Omental fat pad (tissue), 4 donors: ENCODE data around the gene HOXA11. TPM values are rescaled to one million over a fixed set of nuclear protein-coding genes. Genes with fewer than 3 reads are reported as not detected.

Experiments used
- ATAC-seq: fragments of 150-250 bp; one replicate; pipeline ENCODE4 v1.9.1; 2016; ENCODE audit warnings: mild to moderate bottlenecking, moderate library complexity; ENCODE audit not compliant: low FRiP score
- DNase-seq: peaks from one replicate; pipeline ENCODE4 v3.0.0-alpha.2; 2019; ENCODE audit warnings: low spot score
- total RNA-seq, 4 donors: library from RNA; depleted of rRNA; stranded (reverse); fragments of >200 nt; gene quantifications; one replicate each; pipeline ENCODE4 v1.1.0, GENCODE V29; 2016
- TF ChIP-seq, protein P1 (sequence below), 3 donors: fragments of 450-650 bp; IDR thresholded peaks; one replicate each; pipeline ENCODE4 v1.5.1; 2016 to 2017; ENCODE audit warnings: antibody characterized with exemption in 3 of 3, mild to moderate bottlenecking in 3 of 3, moderate library complexity in 2 of 3

Gene HOXA11
- total RNA-seq, 4 donors from 2014 or later: not detected

DNA sequence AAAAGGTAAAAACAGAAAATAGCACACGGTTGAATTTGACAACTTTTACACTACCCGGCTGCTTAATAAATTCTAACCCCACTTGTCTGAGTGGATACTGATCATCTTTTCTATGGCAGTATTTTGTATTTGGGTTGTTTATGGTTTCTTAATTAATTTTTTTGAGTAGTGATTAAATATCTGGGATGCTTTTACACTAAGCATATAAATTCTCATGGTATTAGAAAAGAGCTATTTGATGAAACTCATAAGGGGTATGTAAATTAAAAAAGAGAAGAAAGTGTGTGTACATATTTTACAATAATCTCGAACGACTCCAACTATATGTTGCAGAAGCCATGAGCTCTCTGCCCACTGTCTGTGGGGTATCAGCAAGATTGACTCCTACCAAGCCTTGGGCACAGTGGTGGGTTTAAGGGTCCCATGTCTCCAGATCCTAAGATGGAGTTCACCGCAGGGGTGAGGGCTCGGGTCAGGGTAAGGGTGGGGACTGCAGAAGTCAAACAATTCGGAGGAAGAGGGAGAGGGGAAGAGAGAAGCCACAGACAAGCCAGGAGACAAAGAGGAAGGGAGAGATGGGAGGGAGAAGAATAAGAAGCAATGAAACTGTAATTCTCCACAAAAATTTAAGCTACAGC lies 22.4 kb upstream of the HOXA11 start:
- ATAC-seq: no peak
- TF ChIP-seq, protein P1, sequence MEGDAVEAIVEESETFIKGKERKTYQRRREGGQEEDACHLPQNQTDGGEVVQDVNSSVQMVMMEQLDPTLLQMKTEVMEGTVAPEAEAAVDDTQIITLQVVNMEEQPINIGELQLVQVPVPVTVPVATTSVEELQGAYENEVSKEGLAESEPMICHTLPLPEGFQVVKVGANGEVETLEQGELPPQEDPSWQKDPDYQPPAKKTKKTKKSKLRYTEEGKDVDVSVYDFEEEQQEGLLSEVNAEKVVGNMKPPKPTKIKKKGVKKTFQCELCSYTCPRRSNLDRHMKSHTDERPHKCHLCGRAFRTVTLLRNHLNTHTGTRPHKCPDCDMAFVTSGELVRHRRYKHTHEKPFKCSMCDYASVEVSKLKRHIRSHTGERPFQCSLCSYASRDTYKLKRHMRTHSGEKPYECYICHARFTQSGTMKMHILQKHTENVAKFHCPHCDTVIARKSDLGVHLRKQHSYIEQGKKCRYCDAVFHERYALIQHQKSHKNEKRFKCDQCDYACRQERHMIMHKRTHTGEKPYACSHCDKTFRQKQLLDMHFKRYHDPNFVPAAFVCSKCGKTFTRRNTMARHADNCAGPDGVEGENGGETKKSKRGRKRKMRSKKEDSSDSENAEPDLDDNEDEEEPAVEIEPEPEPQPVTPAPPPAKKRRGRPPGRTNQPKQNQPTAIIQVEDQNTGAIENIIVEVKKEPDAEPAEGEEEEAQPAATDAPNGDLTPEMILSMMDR (IDR thresholded peaks at IDR 0.05): no peak
- no peak for DNase-seq

DNA sequence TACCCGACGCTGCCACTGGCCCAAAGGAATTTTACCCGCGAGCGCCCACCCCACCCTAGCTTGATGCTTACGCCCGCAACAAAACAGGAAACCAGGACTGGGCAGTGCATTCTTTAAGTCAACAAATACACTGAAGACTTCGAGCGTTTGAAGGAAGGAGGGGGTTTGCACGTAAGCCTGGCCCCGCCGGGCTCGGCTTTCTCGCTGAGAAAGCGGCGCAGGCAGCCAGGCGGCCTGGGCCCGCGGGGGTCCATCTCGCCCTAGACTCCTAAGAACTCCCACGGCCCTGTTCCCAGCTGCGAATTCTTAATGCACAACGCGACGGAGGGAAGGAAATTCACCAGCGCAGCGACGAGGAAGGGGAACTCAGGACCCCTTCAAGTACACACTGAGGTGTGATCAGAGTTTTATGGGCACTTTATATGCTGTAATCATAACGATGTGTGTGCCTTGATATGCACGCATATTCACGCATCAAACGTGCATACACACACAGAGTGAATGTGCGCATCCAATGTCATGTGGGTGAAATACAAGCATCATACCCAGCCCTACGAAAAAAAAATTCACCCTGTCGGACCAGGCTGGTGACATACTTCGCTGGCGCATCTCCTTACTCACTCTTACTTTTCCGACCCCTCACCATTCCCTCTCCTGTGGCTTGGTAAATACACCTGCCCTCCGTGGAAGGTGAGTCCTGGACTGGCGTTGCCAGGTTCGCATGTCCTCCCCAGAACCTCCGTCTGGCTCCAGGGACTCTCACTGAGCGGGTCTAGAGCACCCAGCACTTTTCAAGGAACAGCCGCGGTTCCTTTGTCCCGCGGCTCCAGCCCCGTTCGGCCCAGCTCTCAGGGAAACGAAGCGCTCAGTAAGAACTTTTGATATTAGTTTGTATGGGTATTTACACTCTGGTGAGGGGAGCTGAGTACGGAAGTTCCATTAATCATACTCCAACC lies 20.6 kb upstream of the HOXA11 start:
- ATAC-seq (no peak), DNase-seq (no peak)
- TF ChIP-seq, protein P1 (IDR thresholded peaks at IDR 0.05): no peak

DNA sequence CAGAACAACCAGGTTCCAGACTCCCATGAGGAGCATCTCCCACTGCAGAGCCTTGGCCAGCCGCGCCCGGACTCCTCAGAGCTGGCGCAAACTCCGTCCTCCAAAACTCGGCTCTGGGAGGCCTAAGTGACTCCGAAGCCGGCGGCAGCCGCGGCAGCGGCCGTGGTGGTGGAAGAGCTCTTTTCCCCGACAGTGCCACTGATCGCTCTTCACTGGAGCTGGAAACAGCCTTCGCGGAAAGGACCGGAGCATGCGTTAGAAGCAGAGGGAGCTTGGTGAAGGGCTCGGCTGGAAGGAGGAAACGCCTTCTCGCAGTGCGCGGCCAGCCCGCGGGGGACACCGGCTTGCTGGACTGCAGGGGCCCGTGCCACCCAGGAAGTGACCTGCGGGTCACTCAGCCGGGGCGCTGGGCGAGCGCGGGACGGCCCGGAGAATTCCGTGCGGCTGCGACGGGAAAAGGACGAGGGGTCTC lies 19.9 kb upstream of the HOXA11 start:
- DNase-seq (no peak), ATAC-seq (no peak)
- TF ChIP-seq, protein P1 (IDR thresholded peaks at IDR 0.05): no peak

DNA sequence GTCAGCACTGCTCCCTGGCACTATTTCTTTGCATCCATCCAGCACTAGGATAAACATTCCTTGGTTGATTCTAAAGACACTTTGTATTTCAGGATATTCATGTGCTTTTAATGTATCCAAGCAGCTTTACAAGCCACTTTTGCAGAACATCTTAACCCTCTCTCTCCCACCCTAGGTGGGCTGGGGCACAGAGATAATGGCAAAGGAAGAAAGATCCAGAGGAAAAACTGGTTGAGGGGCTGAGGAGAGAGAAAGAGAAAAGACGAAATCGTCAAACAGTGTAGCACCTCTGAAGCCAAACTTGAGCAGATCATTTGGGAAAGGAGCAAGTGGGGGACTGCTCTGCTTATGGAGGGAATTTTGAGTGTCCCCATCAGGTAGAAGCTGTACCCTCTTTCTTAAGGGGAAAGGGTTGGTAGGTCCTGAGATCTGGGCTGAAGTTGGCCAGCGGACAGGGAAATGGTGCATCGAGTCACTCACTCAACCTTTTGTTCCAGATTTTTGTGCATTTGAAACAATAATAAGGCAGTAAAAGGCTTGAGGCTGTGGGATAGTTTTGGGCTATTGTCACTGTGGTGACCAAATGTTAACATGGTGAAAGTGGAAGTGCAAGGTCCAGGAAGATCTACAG lies 19.0 kb upstream of the HOXA11 start:
- TF ChIP-seq, protein P1 (IDR thresholded peaks at IDR 0.05): no peak
- ATAC-seq (no peak), DNase-seq (no peak)

DNA sequence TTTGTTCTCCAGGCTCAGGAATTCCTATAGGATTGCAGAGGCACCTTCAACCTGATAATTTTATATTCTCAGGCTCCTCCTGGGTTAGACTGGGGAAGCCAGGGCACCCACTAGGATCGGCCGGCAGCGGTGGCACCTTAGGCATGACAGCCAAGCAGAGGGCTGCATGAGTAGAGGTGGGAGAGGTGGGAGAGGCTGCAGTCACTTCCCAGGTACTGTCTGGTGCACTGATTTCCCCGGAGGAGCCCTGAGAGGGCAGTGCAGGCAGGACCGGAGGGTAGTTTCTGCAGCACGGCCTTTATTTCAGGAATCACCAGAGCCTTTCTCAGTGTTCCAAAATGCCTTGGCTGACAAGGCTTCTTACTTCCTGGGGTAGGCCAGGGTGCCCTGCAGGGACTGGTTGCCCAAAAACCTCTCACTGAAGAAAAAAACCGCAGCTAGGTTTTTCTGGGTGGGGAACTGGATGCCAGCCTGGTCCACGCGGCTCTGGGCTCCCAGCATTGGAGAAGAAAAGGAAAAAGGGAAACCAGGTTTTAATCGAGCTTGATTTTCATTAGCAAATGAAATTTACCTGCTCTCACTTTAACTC lies 18.4 kb upstream of the HOXA11 start:
- TF ChIP-seq, protein P1 (IDR thresholded peaks at IDR 0.05): no peak
- ATAC-seq (no peak), DNase-seq (no peak)

DNA sequence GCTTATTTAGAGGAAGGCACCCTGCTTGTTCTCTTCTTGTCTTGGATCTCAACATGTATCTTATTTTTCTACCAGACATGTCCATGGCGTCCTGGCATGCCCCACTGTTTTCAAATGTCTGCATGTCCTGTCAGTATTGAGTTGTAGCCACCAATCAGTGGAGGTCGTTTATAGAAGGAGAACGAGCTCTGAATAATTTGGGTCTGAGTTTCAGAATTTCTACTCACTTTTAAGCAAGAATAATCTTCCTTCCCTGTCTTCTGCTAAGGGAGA lies 17.8 kb upstream of the HOXA11 start:
- TF ChIP-seq, protein P1 (IDR thresholded peaks at IDR 0.05): no peak
- DNase-seq (no peak), ATAC-seq (no peak)
